Stimulated activated CD8-positive, alpha-beta memory T cell treated with anti-CD3 and anti-CD28 coated beads, Interleukin-15, amount 100 ng/mL, for 48 hours (primary cell): Measurements from ENCODE around the gene YY1.
"Not testable (repeated sequence)": the region's sequence is repeated elsewhere in the genome, so short reads cannot be mapped to it uniquely, and the experiment has no call there.

Source experiments
- DNase-seq, 2 donors: peaks; one replicate each; pipeline ENCODE4 v3.0.0-alpha.2; 2020; ENCODE audit warnings: low read depth in 2 of 2

YY1 gene

GRCh38 chr14:100283984-100284881, 45.3 kb downstream of the YY1 start:
- DNase-seq, result no peak

GRCh38 chr14:100285021-100285912, 46.3 kb downstream of the YY1 start:
- DNase-seq, result peak; percentile 68 to 74

GRCh38 chr14:100285913-100286400, 47.0 kb downstream of the YY1 start:
- DNase-seq, result no peak

GRCh38 chr14:100286484-100287191, 47.7 kb downstream of the YY1 start:
- DNase-seq, result no peak

- DNase-seq, result no peak
Observed at GRCh38 chr14:100287202-100287997, 48.5 kb downstream of the YY1 start.

- DNase-seq, result not testable (repeated sequence)
Observed at GRCh38 chr14:100287998-100288295, 49.0 kb downstream of the YY1 start.

- no peak for DNase-seq
Observed at GRCh38 chr14:100288382-100289185, 49.6 kb downstream of the YY1 start.

GRCh38 chr14:100289916-100290606, 51.1 kb downstream of the YY1 start:
- no peak for DNase-seq

GRCh38 chr14:100290607-100291304, 51.8 kb downstream of the YY1 start:
- no peak for DNase-seq

- DNase-seq, result no peak
Observed at GRCh38 chr14:100291305-100292075, 52.5 kb downstream of the YY1 start.

GRCh38 chr14:100292301-100292775, 53.4 kb downstream of the YY1 start:
- DNase-seq, result no peak

GRCh38 chr14:100292776-100293461, 54.0 kb downstream of the YY1 start:
- DNase-seq, result no peak

- no peak for DNase-seq
Observed at GRCh38 chr14:100293497-100294212, 54.7 kb downstream of the YY1 start.

GRCh38 chr14:100294213-100294962, 55.4 kb downstream of the YY1 start:
- no peak for DNase-seq

GRCh38 chr14:100294963-100295330, 56.0 kb downstream of the YY1 start:
- DNase-seq, result no peak
